HFFc6 (cell line): Measurements from ENCODE around the gene MAGEL2. TPM values are rescaled to one million over a fixed set of nuclear protein-coding genes. Genes with fewer than 3 reads are reported as not detected.

Experiments used
- DNase-seq: peaks from one replicate; pipeline ENCODE4 v3.0.0-alpha.2; 2018
- H3K27ac Mint-ChIP-seq: 2 replicates; pipeline ENCODE4 v1.8.0; 2020; ENCODE audit warnings: mild to moderate bottlenecking, mixed read lengths
- H3K27me3 Mint-ChIP-seq: 2 replicates; pipeline ENCODE4 v1.8.0; 2021; ENCODE audit warnings: mild to moderate bottlenecking, moderate library complexity, mixed read lengths; ENCODE audit not compliant: insufficient read depth
- H3K36me3 Mint-ChIP-seq: 2 replicates; pipeline ENCODE4 v1.8.0; 2021; ENCODE audit warnings: low read depth, mixed read lengths
- H3K4me1 Mint-ChIP-seq: 2 replicates; pipeline ENCODE4 v1.8.0; 2020; ENCODE audit warnings: low read depth, mixed read lengths
- H3K4me3 Mint-ChIP-seq: 2 replicates; pipeline ENCODE4 v1.8.0; 2020; ENCODE audit warnings: mild to moderate bottlenecking, moderate library complexity, mixed read lengths
- H3K9me3 Mint-ChIP-seq: 2 replicates; pipeline ENCODE4 v1.8.0; 2020; ENCODE audit warnings: mild to moderate bottlenecking, mixed read lengths
- CTCF ChIP-seq: fragments of 200-600 bp; sonication (generic); IDR thresholded peaks from 2 replicates; pipeline ENCODE4 v1.5.0; 2021; ENCODE audit warnings: antibody characterized with exemption, mild to moderate bottlenecking
- total RNA-seq, 6 experiments: library from RNA; stranded (reverse); fragmentation: NEBNext Ultra II Directional; extraction: Animal tissue kit (Norgen Biotek cat#: 25700); gene quantifications; 2 replicates in 1 of 6; 3 replicates in 5 of 6; pipeline ENCODE4 v1.2.3, GENCODE V29; 2021

The MAGEL2 gene
- total RNA-seq, 6 experiments from 2014 or later, result 0.08 to 0.11 TPM; not detected in 4

GRCh38 chr15:23687143-23687470, 39.4 kb upstream of the MAGEL2 start, which contains the start of gene NDN:
NDN (minus strand) TSS chr15:23687305; CDS start chr15:23687217, 88 bp downstream.
- no peak within 1 kb of the TSS for H3K27ac Mint-ChIP-seq
- H3K9me3 Mint-ChIP-seq, result peaks cover 53% of the 10 kb centered on the region
- H3K4me1 Mint-ChIP-seq, result no peaks in the 10 kb centered on the region
- H3K27me3 Mint-ChIP-seq, result no peaks in the 10 kb centered on the region; the same call in 1 of the 2 replicates
- no peak for TF ChIP-seq CTCF
- no peak for DNase-seq
- no peak within 1 kb of the TSS for H3K4me3 Mint-ChIP-seq
- H3K36me3 Mint-ChIP-seq, result no peaks in the 10 kb centered on the region

- Mint-ChIP-seq H3K4me1 (no peaks in the 10 kb centered on the region), H3K36me3 (no peaks in the 10 kb centered on the region), H3K27me3 (no peaks in the 10 kb centered on the region; the same call in 1 of the 2 replicates), H3K4me3 (no peak overlapping the region), H3K27ac (no peak overlapping the region), H3K9me3 (peaks cover 53% of the 10 kb centered on the region)
- DNase-seq, result no peak
- TF ChIP-seq CTCF, result no peak
These were observed 38.9 kb upstream of the MAGEL2 start for GRCh38 chr15:23686466-23687142.

- H3K4me1 Mint-ChIP-seq, result no peaks in the 10 kb centered on the region
- H3K27ac Mint-ChIP-seq, result no peak overlapping the region
- DNase-seq, result no peak
- H3K4me3 Mint-ChIP-seq, result no peak overlapping the region
- no peaks in the 10 kb centered on the region for H3K36me3 Mint-ChIP-seq
- peaks cover 16% of the 10 kb centered on the region for H3K9me3 Mint-ChIP-seq
- TF ChIP-seq CTCF, result no peak
- H3K27me3 Mint-ChIP-seq, result no peaks in the 10 kb centered on the region
These were observed 23.8 kb upstream of the MAGEL2 start for GRCh38 chr15:23671481-23671880.

- DNase-seq, result no peak
- Mint-ChIP-seq H3K9me3 (peaks cover 16% of the 10 kb centered on the region), H3K27me3 (no peaks in the 10 kb centered on the region), H3K36me3 (no peaks in the 10 kb centered on the region), H3K4me1 (no peaks in the 10 kb centered on the region), H3K4me3 (no peak overlapping the region), H3K27ac (no peak overlapping the region)
- TF ChIP-seq CTCF, result no peak
These were observed 23.3 kb upstream of the MAGEL2 start for GRCh38 chr15:23670970-23671369.

GRCh38 chr15:23663232-23663631, 15.6 kb upstream of the MAGEL2 start:
- H3K4me3 Mint-ChIP-seq, result no peak overlapping the region
- no peak for TF ChIP-seq CTCF
- H3K27ac Mint-ChIP-seq, result no peak overlapping the region
- DNase-seq, result no peak
- no peaks in the 10 kb centered on the region for H3K36me3 Mint-ChIP-seq
- H3K27me3 Mint-ChIP-seq, result no peaks in the 10 kb centered on the region
- peaks cover 16% of the 10 kb centered on the region for H3K9me3 Mint-ChIP-seq
- H3K4me1 Mint-ChIP-seq, result no peaks in the 10 kb centered on the region
